ENCODE measurements around the gene GAS7. TPM values are rescaled to one million over a fixed set of nuclear protein-coding genes. Genes with fewer than 3 reads are reported as not detected.

Gene GAS7
- total and polyA plus RNA-seq, 2 of the 13 experiments (the other 11 are each of a cell fraction or from before 2014, with no cell fraction given) = 1.0 to 5.2 TPM

- Histone ChIP-seq H3K79me2 (ENCODE audit: insufficient read depth, low read length) (no peaks in the 10 kb centered on the region), H2AFZ (ENCODE audit: low read length) (no peak overlapping the region), H3K4me3 (replicated peaks in 1 of 3; ENCODE audit: insufficient read depth in 1 of 3, low read depth in 2 of 3, low read length in 3 of 3) (no peak overlapping the region), H3K27me3 (ENCODE audit: control insufficient read depth in 1 of 2, insufficient read depth in 2 of 2, low read length in 2 of 2) (peaks cover 0 to 24% of the 10 kb centered on the region in 2 experiments; a peak in 2 of 5 replicates), H3K4me2 (ENCODE audit: low read depth, low read length) (no peak overlapping the region), H3K9ac (ENCODE audit: insufficient read depth, low read depth, low read length) (no peak overlapping the region), H3K36me3 (replicated peaks in 1 of 2; ENCODE audit: control insufficient read depth in 1 of 2, insufficient read depth in 2 of 2, low read length in 2 of 2) (no peaks in the 10 kb centered on the region), H3K4me1 (ENCODE audit: insufficient read depth, low read length) (no peaks in the 10 kb centered on the region), H3K27ac (ENCODE audit: extremely low read length, insufficient read depth, low read length) (no peak overlapping the region), H4K20me1 (ENCODE audit: insufficient read depth, low read length) (no peaks in the 10 kb centered on the region), H3K9me3 (ENCODE audit: low read length) (no peaks in the 10 kb centered on the region)
- WGBS (ENCODE audit: low lambda C conversion rate) = 41% methylated on average over 5 of the region's 6 CpGs
- intact Hi-C loops (cut with micrococcal nuclease; ENCODE audit: unreplicated experiment) (no loop called here), in situ Hi-C loops (cut with HindIII; ENCODE audit: extremely low pct_ligation_motif_present, low pct_unique_long_range_greater_than_20kb) (no loop called here)
- ChIA-PET CTCF (ENCODE audit: low intra/inter-chr PET ratio, low total read pairs) (no interaction called here), POLR2A (no interaction called here)
- no TSS peak for BruUV-seq (replicated peaks)
- no peak for TF ChIP-seq TBP (CRISPR knock-in tag; IDR thresholded peaks at IDR 0.05)
- no peak for TF ChIP-seq ZNF207 (IDR thresholded peaks at IDR 0.05; ENCODE audit: borderline replicate concordance)
- TF ChIP-seq TFDP2 (CRISPR knock-in tag; IDR thresholded peaks at IDR 0.05) = no peak
- no peak for TF ChIP-seq TFAP4 (IDR thresholded peaks at IDR 0.05; ENCODE audit: borderline replicate concordance, low read depth)
- no peak for TF ChIP-seq GABPB1 (CRISPR knock-in tag; IDR thresholded peaks at IDR 0.05)
- no peak for TF ChIP-seq ZNF775 (CRISPR knock-in tag; IDR thresholded peaks at IDR 0.05; ENCODE audit: borderline replicate concordance)
- no peak for TF ChIP-seq ZMYM2 (CRISPR knock-in tag; IDR thresholded peaks at IDR 0.05)
- no peak for TF ChIP-seq TOPORS (CRISPR knock-in tag; IDR thresholded peaks at IDR 0.05)
- no peak for TF ChIP-seq POGK (CRISPR knock-in tag; conservative IDR thresholded peaks at IDR 0.05)
- TF ChIP-seq ZKSCAN8 (CRISPR knock-in tag; IDR thresholded peaks at IDR 0.05; ENCODE audit: borderline replicate concordance) = no peak
- no peak for TF ChIP-seq HNRNPK (IDR thresholded peaks at IDR 0.05; ENCODE audit: low read depth, low read length, poor library complexity, severe bottlenecking)
- TF ChIP-seq ZNF607 (CRISPR knock-in tag; IDR thresholded peaks at IDR 0.05; ENCODE audit: borderline replicate concordance) = no peak
- no peak for DNase-seq (ENCODE audit: low spot score)
- no peak for ATAC-seq
- FAIRE-seq = no peak
These were observed 127.3 kb downstream of the GAS7 start for GRCh38 chr17:10071141-10071540.
